ENCODE measurements around the gene CYB561D1. TPM values are rescaled to one million over a fixed set of nuclear protein-coding genes. Genes with fewer than 3 reads are reported as not detected.

CYB561D1 gene
- total and polyA plus RNA-seq, 9 of the 15 experiments (the other 6 are each of a cell fraction or from before 2014, with no cell fraction given) = 0.71 to 7.2 (median 3.5) TPM

- TF ChIP-seq ERF (CRISPR knock-in tag; IDR thresholded peaks at IDR 0.05) = no peak
- no peak for TF ChIP-seq ZNF253 (CRISPR knock-in tag; conservative IDR thresholded peaks at IDR 0.05)
- peak; percentile 62 for TF ChIP-seq TFE3 (CRISPR knock-in tag; IDR thresholded peaks at IDR 0.05)
- no peak for TF ChIP-seq DLX4 (CRISPR knock-in tag; IDR thresholded peaks at IDR 0.05)
- TF ChIP-seq POLR2H (tag; IDR thresholded peaks at IDR 0.05; ENCODE audit: low read depth) = no peak
- TF ChIP-seq MAFG (tag; conservative IDR thresholded peaks at IDR 0.05) = no peak
- TF ChIP-seq STAT5B (CRISPR knock-in tag; IDR thresholded peaks at IDR 0.05) = no peak
- TF ChIP-seq ZNF263 (CRISPR knock-in tag; IDR thresholded peaks at IDR 0.05; ENCODE audit: borderline replicate concordance) = no peak
- peak; percentile 33; the same call in 1 of the 2 replicates for TF ChIP-seq VEZF1 (CRISPR knock-in tag; IDR thresholded peaks at IDR 0.05)
- TF ChIP-seq STAG1 (CRISPR knock-in tag; IDR thresholded peaks at IDR 0.05; ENCODE audit: borderline replicate concordance) = no peak
- TF ChIP-seq ATF1 (CRISPR knock-in tag; IDR thresholded peaks at IDR 0.05) = no peak
- no peak for TF ChIP-seq ATF1 (tag; IDR thresholded peaks at IDR 0.05)
- TF ChIP-seq SRSF7 (optimal IDR thresholded peaks at IDR 0.05; ENCODE audit: low read depth, low read length) = no peak
- TF ChIP-seq KAT7 (CRISPR knock-in tag; IDR thresholded peaks at IDR 0.05; ENCODE audit: borderline replicate concordance) = no peak
- TF ChIP-seq LARP7 (IDR thresholded peaks at IDR 0.05) = no peak
- no peak for TF ChIP-seq NRF1 (conservative IDR thresholded peaks at IDR 0.05 in 1 of 2, IDR thresholded peaks at IDR 0.05 in 1 of 2)
- TF ChIP-seq BCOR (IDR thresholded peaks at IDR 0.05) = no peak
- 0 out of 4 replicates have a peak, but pooled peaks of 1 of the 2 experiments have one; percentile 18 for TF ChIP-seq MAZ (CRISPR knock-in tag; conservative IDR thresholded peaks at IDR 0.05 in 1 of 2, IDR thresholded peaks at IDR 0.05 in 1 of 2)
- no peak for TF ChIP-seq SMARCC2 (IDR thresholded peaks at IDR 0.05; ENCODE audit: low read depth)
Measured at GRCh38 chr1:109466452-109467300, 27.2 kb upstream of the CYB561D1 start, which contains the start of gene SYPL2 (continued).

All from K562 (cell line).